Limb (tissue), 2 donors: ENCODE results near the gene F2R.
"Not testable (repeated sequence)": the region's sequence is repeated elsewhere in the genome, so short reads cannot be mapped to it uniquely, and the experiment has no call there.

Experiments used
- DNase-seq, 2 donors: peaks; one replicate each; pipeline ENCODE4 v3.0.0-alpha.2; 2016; ENCODE audit errors: extremely low spot score in 2 of 2

Gene F2R

DNA sequence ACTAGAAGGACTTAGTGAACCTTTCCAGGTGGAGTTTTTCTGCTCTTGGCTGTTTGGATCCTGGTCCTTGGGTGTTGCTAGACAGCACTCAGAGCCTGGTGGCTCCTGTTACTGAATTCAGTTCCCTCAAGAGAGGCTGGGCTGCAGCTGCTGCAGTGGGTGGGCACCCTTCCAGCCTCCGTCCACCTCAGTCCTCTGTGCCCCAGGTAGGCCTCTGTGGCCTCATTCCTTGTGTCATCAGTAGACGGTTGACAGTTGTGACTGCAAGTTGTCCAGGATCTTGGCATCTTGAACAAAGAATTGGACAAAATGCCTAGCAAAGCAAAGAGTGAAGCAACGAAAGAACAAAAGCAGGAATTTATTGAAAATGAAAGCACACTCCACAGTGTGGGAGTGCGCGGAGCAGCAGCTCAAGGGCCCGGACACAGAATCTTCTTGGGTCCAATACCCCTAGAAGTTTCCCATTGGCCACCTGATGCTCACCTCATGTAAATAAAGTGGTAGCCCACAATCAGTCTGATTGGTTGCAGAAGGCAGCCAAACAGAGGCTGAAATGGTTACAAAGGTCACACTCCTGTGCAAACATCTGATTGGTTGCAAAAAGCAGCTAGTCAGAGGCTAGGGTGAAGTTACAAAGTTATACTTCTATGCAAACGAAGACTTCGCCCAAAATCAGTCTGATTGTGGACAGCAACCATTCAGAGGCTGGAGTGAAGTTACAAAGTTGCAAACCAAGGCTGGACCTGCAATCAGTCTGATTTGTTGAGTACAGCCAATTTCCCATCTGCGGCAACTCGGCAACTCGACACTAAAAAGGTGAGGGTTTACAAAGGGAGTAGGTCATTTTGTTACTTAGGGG, 40.1 kb downstream of the F2R start:
- DNase-seq, result no peak

DNA sequence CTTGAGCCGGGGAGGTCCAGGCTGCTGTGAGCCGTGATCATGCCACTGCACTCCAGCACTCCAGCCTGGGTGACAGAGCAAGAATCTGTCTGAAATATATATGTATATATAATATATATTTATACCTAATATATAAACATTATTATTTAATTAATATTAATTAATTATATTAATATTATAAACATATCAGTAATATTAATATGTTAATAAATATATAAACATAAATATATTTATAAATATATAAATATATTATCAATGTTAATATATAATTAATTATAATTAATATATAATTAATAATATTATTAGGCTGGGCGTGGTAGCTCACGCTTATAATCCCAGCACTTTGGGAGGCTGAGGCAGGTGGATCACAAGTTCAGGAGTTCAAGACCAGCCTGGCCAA, 41.1 kb downstream of the F2R start:
- DNase-seq, result no peak

DNA sequence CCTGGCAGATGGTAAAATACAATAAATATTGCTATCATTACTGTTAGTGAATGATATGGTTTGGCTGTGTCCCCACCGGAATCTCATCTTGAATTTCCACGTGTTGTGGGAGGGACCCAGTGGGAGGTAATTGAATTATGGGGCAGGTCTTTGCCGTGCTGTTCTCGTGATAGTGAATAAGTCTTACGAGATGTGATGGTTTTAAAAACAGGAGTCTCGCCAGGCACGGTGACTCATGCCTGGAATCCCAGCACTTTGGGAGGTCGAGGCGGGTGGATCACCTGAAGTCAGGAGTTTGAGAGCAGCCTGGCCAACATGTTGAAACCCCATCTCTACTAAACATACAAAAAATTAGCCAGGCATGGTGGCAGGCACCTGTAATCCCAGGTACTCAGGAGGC, 45.2 kb downstream of the F2R start:
- DNase-seq, result not testable (repeated sequence)

DNA sequence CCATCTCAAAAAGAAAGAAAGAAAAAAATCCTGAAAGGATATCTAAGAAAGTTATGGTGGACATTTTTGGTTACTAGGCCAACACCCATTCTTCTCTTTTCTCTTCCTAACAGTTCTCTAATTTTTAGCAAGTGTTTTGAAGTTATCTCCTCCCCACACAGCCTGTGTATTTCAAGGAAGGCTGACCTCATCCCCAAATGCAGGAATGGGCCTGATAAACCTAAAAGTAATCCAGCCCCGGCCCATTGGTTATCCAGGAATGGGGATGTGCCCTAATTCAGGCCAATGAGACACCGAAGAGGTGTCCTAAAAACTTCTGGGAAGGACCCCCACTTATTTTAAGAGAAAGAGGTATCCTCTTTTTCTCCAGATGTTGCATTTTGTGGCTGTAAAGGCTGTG, 46.6 kb downstream of the F2R start:
- DNase-seq, result no peak

DNA sequence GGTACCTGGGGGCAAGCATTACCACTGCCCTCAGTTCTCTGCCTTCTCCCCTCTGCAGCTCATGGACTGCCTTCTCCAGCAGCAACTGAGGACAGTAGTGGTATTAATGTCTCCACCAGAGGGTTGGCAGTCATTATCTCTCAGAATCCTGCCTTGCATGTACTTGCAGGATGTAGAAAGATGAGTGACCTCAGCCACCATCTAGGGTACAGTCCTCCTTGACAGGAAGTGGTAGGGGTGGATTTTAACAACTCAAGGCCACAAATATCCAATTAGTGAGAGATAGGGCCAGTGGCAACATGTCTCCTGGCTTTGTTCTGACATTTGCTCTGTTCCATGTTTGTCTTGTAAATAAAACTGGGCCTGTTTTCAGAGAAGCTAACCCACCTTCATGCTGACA, 47.2 kb downstream of the F2R start:
- DNase-seq, result no peak

DNA sequence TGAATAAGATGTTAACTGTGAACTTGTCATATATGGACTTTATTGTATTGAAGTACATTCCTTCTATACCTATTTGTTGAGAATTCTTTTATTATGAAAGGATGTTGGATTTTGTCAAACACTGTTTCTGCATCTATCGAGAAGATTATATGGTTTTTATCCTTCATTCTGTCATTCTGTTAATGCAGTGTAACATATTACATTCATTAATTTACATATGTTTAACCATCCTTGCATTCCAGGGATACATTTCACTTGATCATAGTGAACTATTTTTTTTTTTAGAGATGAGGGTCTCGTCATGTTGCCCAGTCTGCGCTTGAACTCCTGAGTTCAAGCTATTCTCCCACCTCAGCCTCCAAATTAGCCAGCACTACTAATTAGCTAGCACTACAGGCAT, 48.4 kb downstream of the F2R start:
- no peak for DNase-seq

DNA sequence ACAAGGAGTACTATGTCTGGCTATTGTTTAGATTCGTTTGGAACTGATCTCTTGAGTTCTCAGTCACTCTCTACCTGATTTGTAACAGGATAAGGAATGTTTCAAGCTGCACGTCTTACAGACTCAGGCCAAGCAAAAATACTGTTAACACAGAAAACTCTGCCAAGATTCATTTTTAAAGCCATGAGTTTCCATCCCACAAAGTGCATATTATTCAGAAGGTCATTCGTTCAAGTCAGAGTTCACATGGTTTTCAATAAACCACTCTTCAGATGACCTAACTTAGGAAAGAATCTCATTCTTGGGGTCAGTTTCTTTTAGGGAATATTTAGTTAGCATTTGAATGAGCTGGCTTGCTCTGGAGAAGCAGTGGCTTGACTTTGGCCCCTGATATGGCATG, 49.3 kb downstream of the F2R start:
- DNase-seq, result no peak

DNA sequence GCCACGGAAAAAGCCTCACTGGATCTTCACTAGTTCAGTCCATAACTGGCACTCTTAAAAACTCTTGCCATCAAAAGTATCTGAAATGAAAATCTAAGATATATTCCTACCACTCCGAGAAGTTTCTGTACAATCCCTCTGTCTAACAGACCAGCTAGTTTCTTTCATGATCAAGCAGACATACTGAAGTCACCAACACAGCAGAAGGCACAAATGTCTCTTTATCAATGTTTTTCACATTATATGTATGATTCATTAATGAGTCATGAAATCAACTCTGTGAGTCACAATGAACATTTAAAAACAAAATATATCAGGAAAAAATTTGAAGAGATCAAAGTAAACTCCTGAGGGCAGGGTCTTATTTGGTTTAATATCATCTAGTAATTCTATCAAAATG, 50.8 kb downstream of the F2R start:
- DNase-seq, result no peak

DNA sequence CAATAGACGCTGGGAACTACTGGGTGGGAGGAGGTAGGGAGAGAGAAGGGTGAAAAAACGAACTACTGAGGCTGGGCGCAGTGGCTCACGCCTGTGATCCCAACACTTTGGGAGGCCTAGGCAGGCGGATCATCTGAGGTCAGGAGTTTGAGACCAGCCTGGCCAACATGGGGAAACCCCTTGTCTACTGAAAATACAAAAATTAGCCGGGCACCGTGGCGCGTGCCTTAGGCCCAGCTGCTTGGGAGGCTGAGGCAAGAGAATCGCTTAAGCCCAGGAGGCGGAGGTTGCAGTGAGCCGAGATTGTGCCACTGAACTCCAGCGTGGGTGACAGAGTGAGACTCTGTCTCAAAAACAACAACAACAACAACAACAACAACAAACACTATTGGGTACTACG, 55.1 kb downstream of the F2R start:
- not testable (repeated sequence) for DNase-seq

DNA sequence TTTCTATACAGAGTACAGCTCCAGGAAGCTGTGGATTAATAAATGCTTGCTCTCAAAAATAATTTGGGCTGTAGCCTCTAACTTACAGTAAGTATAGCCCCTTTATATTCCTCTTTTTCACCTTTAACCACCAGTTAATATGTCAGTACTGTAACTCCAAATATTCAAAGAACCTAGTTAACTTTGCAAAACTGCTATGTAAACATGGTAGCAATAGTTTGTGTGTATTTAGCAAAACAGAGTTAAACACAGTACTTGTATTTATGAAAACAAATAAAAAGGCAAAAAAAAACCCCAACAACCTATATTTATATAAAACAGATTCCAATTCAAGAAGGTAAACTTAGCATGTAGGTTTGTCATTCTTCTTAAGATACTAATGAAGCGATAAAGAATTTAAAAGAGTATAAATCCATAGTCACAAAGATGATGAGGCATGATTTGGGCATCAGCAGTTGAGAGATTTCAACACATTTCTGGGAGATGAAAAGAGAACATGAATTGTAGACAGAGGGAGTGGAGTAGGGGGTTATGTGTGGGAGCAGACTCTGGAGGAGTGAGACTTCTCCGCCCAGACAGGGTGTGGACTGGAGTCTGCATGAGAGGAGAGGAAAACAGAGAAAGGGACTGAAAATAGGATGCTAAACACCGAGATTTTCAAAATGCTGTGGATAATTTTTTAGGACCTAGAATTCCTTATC, 55.9 kb downstream of the F2R start:
- no peak for DNase-seq

DNA sequence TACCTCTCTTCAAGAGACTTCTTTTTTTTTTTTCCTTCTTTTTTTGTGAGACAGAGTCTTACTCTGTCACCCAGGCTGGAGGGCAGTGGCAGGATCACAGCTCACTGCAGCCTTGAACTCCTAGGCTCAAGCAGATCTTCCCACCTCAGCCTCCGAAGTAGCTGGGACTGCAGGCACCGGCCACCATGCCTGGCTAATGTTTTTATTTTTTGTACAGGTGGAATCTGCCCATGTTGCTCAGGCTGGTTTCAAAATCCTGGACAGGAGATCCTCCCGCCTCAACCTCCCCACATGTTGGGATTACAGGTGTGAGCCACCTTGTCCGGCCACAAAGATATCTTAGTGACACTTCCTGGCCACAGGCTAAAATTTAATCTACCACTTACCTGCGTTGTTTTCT, 60.0 kb downstream of the F2R start:
- DNase-seq, result no peak

DNA sequence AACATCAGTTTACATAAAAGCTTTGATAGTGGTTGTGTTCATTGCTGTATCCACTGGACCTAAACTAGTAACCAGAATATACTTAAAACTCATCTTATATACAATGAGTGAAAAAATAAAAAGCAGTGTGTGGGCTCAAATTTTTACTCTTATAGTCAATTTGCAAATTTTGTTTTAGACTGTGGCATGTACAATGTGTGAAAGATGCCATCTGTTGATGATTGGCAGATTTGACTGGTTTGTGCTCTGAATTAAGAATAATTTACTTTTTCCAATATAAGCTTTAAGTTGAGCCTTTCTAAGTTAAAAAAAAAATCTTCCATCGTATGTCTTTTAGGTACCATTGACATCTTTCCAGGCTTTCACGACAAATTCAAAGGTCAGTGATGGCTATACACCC, 60.5 kb downstream of the F2R start:
- DNase-seq, result no peak

DNA sequence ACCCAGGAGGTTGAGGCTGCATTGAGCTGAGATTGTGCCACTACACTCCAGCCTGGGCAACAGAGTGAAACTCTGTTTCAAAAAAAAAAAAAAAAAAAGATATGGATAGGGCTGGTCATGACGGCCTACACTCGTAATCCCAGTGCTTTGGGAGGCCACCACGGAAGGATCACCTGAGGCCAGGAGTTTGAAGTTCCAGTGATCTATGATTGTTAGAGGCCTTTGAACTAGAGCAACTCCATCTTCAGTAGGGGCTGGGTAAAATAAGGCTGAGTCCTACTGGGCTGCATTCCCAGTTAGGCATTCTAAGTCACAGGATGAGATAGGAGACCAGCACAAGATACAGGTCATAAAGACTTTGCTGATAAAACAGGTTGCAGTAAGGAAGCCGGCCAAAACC, 64.7 kb downstream of the F2R start:
- not testable (repeated sequence) for DNase-seq

DNA sequence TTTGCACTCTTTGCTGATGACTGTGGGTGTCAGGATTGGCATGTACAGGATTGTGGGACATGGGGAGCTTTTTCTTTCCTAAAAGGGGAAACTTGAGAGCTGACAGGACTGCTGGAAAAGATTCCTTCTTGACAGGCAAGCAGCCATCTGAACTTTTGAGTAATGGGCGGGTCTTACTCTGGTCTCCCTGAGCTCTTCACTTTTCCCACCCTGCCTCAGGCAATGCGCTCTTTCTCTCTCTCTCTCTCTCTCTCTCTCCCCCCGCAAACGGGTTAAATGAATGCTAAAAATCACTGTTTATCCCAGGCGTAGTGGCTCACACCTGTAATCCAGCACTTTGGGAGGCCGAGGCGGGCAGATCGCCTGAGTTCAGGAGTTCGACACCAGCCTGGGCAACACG, 65.8 kb downstream of the F2R start:
- DNase-seq, result no peak

DNA sequence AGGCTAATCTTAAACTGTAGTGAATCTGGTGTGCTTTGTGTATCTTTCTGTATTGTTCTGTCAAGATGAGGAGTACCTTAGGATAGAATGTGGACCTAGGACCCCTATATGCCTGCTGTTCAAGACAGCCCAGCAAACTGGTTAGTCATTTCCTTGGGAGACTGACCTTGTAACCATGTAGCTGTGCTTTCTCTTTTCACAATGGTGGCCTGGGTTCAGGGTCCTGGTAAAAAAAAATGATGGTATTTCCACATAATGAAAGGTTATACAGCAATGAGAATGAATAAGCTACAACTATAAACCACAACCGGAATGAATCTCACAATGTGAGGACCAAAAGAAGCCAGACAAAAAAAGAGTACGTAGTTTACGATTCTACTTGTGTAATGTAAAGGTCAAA, 66.5 kb downstream of the F2R start:
- DNase-seq, result no peak
